Measurements from ENCODE around the gene BPIFB3.

DNA sequence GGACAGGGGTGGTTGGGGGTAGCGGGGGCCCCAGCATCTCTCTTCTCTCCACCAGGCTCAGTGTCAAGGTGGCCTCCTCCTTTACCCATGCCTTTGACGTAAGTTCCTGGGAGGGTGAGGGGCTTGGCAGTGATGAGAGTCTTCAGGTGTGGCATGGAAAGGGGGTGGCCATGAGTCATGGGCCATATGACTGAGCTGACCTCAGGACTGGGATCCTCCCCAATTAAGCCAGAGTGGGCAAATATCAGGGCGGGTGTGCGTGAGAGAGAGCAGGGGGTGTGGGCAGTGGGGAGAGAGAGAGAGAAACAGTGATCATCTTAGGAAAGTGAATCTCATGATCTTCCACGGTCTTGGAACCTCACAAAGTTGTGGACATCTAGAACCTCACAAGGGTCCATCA is 17.5 kb downstream of the BPIFB3 start:
- TF ChIP-seq, protein P1, sequence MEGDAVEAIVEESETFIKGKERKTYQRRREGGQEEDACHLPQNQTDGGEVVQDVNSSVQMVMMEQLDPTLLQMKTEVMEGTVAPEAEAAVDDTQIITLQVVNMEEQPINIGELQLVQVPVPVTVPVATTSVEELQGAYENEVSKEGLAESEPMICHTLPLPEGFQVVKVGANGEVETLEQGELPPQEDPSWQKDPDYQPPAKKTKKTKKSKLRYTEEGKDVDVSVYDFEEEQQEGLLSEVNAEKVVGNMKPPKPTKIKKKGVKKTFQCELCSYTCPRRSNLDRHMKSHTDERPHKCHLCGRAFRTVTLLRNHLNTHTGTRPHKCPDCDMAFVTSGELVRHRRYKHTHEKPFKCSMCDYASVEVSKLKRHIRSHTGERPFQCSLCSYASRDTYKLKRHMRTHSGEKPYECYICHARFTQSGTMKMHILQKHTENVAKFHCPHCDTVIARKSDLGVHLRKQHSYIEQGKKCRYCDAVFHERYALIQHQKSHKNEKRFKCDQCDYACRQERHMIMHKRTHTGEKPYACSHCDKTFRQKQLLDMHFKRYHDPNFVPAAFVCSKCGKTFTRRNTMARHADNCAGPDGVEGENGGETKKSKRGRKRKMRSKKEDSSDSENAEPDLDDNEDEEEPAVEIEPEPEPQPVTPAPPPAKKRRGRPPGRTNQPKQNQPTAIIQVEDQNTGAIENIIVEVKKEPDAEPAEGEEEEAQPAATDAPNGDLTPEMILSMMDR (IDR thresholded peaks at IDR 0.05): no peak
- TF ChIP-seq POLR2A (IDR thresholded peaks at IDR 0.05): no peak

Data from adrenal gland (tissue), 5 donors.